NCI-H524 treated with DMSO at 0.1 percent for 48 hours (cell line): ENCODE results near the gene GDAP1L1.
A peak's percentile ranks its signal among the peaks of the same experiment; 100 is the strongest.
"Not testable (repeated sequence)": the region's sequence is repeated elsewhere in the genome, so short reads cannot be mapped to it uniquely, and the experiment has no call there.

Experiments
- DNase-seq: peaks from one replicate; lab custom pipeline; 2025; lab: John Stamatoyannopoulos, UW

The GDAP1L1 gene

DNA sequence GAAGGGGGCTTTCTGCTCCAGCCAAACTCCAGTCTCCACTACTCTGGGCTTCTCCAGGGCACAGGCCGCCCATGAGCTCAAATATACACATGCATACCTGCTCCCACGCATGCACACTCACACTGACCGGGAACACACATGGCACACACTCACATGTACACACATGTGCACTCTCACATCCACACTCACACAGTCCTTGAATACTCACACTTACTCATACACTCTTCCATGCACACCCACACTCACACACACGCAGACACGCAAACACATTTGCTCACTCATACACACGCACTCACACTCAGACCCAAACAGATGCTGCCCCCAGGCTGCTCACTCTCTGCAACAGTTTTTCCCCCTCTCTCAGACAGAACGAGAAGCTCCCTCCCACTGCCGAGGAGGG is 7.0 kb downstream of the GDAP1L1 start:
- no peak for DNase-seq

GRCh38 chr20:44255942-44256341 is 8.8 kb downstream of the GDAP1L1 start:
- DNase-seq: no peak

GRCh38 chr20:44256961-44257360 is 9.9 kb downstream of the GDAP1L1 start:
- DNase-seq: no peak

DNA sequence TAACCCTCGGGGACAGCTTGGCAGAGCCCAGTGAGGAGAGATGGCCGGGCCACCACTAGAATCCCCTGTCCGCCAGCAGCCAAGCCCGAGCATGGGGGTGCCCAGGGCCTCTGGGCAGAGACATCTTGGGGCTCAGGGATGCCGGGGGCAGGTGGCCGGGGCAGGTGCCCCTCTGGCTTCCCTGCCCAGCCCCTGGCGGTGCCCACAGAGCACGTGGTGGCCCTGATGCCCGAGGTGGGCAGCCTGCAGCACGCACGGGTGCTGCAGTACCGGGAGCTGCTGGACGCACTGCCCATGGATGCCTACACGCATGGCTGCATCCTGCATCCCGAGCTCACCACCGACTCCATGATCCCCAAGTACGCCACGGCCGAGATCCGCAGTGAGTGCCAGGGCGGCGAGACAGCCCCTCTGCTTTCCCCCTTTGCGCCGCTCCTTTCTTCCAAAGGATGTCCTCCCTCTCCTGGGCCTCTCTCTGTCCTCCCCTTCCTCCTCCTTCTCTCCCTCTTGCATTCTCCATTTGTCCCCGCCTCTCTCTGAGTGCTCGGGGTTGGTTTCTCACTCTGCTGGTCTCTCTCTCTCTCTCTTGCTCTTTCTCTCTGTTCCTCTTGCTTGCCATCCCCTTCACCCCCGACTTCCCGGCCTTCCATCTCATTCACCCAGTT is 11.2 kb downstream of the GDAP1L1 start:
- no peak for DNase-seq

GRCh38 chr20:44264287-44264686 is 17.2 kb downstream of the GDAP1L1 start:
- no peak for DNase-seq

DNA sequence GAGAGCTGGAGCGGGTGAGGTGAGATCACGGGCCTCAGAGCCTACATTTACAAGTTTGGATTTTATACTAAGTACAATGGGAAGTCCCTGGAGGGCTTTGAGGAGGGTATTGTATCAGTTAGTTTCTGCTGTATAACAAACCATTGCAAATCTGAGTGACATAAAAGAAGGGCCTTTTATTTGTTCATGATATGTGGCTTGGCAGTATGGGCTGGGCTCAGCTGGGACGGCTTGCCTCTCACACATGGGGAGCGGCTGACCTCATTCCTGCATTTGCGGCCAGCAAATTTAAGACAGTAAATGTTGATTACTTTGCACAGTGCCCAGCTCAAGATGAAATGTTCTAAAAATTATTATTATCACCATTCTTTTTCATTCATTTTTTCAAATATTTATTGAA is 21.7 kb downstream of the GDAP1L1 start:
- DNase-seq: no peak

DNA sequence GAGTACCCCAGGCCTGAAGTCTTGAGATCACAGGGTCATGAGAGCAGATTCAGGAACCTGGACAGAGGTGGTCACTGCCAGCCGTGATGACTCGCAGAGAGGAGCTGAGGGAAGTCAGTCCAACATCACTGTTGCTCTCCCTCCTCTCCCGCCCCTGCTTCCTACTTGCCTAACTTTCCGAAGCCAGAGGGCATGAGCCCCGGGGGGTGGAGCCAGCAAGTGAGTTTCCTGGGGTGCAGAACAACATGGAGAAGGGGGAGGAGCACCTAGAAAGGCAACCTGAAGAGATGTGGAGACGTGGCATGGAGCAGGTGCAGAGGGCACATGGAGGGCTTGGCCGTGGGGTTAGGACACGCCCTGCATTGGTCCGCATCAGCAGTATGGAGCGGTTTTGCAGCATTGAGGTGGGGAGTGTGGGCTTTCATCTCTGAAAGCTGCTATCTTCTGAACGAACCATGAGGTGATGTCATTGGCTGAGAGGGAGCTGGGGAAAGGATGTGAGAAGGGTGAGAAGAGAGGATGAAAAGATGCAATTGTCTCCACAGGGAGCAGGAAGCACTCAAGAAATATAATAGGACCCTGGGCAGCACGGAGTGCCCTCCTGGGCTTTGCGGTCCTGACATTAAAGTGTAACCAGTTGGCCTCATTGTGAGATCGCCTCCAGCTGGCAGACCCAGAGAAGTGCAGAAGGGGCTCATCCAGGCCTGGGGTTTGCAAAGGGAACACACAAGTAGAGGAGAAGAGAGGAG is 25.0 kb downstream of the GDAP1L1 start:
- no peak for DNase-seq

DNA sequence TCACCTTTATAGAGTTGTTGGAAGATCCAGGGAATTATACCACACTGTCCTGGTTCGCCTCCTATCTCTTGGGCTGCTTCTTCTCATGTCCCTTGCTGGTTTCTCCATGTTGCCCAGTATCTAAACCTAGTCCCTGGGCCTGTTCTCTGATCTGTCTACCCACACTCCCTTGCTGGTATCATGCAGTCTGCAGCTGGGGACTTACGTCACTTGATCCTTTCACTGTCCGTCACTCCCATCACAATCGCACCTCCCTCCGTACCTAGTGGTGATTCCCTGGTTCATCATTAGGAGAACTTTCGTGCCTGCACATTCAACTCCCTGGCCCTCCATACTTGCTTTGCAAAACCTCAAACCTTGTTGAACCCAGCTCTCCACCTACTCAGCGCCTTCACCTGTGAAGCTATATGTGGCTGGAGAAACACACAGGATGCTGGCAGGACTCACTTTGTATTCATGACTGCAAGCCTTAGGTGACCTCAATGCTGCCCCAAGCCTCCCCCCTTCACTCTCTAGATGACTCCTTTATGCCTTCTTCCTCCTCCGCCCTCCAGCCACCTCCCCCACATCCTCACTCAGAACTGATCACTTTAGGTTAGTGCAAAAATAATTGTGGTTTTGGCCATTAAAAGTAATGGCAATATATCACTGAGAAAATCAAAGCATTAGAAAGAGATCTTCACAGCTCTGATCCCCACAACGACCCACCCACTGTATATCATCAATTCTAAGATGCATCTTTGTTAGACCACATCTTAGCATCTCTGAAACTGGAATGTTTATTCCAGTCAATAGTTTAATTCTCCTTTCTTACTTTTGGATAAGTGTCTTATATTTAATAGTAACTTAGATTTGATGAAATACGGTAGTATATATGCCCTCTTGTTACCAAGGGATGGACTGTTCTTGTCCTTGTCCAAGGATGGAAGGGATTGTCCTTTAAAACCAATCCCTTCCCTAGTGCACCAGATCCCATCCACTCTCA is 26.4 kb downstream of the GDAP1L1 start:
- no peak for DNase-seq

- no peak for DNase-seq
Observed at GRCh38 chr20:44274303-44275017, 27.4 kb downstream of the GDAP1L1 start.

- no peak for DNase-seq
Observed at GRCh38 chr20:44279228-44279627, 32.1 kb downstream of the GDAP1L1 start.

DNA sequence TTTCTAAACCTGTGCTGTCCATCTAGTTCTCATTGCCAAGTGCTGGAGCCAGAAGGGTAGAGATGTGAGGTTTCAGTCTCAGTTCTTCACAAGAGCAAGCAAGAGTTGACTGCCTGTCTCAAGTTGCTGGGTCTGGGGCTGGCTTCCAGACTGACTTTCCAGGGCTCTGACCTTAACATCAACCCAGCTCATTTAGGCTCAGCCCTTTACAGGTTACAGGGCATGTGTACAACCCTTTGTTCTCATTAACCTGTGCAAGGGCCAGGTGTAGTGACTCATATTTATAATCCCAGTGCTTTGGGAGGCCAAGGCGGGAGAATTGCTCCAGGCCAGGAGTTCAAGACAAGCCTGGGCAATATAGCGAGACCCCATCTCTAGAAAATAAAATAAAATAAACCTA is 33.3 kb downstream of the GDAP1L1 start:
- DNase-seq: no peak

DNA sequence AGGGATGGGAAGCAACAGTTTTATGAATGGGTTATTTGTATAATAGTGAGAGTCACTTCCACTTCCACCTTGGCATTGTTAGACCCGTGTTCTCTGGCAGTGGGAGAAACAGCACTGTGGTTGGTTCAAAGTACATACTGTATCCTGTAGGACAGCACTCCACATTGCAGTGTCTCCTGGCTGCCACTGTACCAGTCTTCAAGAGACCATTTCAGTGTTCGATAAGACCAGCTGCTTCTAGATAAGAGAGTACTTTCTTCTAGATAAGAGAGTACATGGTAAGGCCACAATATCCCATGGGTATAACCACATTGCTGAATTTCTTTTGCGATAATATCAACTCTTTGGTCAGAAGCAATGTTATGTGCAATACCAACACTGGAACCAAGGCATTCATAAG is 35.1 kb downstream of the GDAP1L1 start:
- DNase-seq: no peak

DNA sequence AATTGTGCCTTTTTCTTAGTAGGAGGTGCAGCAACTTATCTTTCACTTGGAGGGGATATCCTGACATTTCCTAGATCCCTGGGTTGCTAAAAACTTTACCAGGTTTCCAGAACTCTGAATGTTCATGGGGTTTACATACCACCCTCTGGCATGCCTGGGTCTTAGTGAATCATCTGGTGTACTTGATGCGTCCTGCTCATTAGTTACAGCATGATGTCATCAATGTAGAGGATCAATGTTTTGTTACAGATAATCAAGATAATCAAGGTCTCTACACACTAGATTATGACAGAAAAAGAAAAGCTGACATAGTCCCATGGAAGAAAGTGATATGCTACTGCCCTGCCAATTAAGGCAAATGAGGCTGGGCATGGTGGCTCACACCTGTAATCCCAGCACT is 36.9 kb downstream of the GDAP1L1 start:
- no peak for DNase-seq

DNA sequence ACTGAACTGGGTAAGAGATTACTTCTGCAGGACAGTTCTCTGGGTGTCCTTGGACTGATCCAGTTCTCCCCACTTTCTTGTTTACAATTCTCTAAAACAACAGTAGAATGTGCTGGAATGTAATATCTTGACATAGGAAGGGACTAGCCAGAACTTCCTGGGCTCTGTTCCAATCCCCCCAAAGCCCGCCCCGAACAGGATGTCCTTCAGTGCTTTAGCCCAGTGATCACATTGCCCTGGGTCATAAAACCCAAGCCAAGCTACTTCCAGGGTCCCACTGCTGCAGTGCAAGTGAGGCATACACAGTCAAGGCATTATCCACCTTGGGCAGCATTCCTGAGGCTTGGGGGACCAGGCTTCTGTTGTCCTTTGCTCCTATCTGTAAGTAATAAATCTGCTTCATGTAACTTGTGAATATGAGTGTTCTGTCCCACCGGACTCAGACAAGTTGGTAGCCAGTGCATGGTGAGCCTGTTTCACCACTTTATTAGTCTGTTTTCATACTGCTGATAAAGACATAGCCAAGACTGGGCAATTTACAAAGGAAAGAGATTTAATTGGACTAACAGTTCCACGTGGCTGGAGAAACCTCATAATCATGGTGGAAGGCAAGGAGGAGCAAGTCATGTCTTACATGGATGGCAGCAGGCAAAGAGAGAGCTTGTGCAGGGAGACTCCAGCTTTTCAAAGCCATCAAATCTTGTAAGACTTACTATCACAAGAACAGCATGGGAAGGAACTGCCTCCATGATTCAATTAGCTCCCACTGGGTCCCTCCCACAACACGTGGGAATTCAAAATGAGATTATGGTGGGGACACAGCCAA is 40.4 kb downstream of the GDAP1L1 start:
- no peak for DNase-seq

DNA sequence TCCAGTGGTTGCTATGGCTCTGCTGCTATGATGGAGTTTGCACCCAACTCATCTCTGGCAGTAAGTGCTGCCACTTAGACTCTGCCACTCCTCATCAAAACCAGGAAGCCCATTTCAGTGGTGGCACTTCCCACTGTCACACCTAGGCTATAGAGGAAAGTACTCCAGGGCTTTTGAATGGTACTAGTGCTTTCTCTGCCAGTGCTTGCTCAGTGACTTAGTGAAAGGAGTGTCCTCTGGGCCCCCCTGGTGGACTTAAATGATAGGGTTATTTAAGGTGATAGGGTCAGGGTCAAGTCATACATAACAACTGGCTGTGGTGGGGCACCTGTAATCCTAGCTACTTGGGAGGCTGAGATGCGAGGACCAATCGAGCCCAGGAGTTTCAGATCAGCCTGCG is 41.1 kb downstream of the GDAP1L1 start:
- no peak for DNase-seq

- no peak for DNase-seq
Observed at GRCh38 chr20:44291754-44292153, 44.6 kb downstream of the GDAP1L1 start.

GRCh38 chr20:44296011-44296410 is 48.9 kb downstream of the GDAP1L1 start:
- DNase-seq: peak; percentile 93

- no peak for DNase-seq
Observed at GRCh38 chr20:44297721-44298120, 50.6 kb downstream of the GDAP1L1 start.

GRCh38 chr20:44299011-44299535 is 52.0 kb downstream of the GDAP1L1 start:
- not testable (repeated sequence) for DNase-seq

DNA sequence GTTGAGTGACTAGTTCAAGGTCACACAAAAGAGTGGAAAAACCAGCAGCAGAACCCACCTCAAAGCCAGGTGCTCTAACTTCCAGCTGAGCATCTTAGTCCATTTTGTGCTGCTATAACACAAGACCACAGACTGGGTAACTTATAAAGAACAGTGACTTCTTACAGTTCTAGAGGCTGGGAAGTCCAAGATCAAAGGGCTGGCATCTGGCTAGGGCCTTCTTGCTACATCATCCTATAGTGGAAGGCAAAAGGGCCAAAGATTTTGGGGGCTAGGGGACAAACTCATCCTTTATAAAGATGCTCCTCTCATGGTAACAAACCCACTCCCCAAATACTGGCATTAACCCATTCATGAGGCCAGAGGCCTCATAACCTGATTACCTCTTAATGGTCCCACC is 54.2 kb downstream of the GDAP1L1 start:
- DNase-seq: no peak
